ENCODE measurements around the gene LOXHD1. TPM values are rescaled to one million over a fixed set of nuclear protein-coding genes. Genes with fewer than 3 reads are reported as not detected.

Gene LOXHD1
- total RNA-seq, 2 donors from 2014 or later, result 0.27 to 5.5 TPM

GRCh38 chr18:46659484-46659883 is 2.5 kb upstream of the LOXHD1 start:
- no peaks in the 10 kb centered on the region for H3K4me1 ChIP-seq (ENCODE audit: control insufficient read depth in 1 of 2, low read depth in 2 of 2)
- H3K4me3 ChIP-seq, result no peak overlapping the region
- no peak for TF ChIP-seq CTCF (IDR thresholded peaks at IDR 0.05)
- H3K36me3 ChIP-seq, result no peaks in the 10 kb centered on the region
- no peaks in the 10 kb centered on the region for H3K9me3 ChIP-seq
- no peak overlapping the region for H3K27ac ChIP-seq
- ATAC-seq (ENCODE audit: insufficient number of reproducible peaks, low FRiP score, low read depth) (no peak), DNase-seq (ENCODE audit: low spot score) (no peak)
- H3K27me3 ChIP-seq (replicated peaks; ENCODE audit: insufficient read depth), result no peaks in the 10 kb centered on the region

GRCh38 chr18:46656326-46657114 is 500 bp downstream of the LOXHD1 start:
- no peak overlapping the region for H3K27ac ChIP-seq
- H3K9me3 ChIP-seq, result no peaks in the 10 kb centered on the region
- no peaks in the 10 kb centered on the region for H3K27me3 ChIP-seq (replicated peaks; ENCODE audit: insufficient read depth)
- no peak overlapping the region for H3K4me3 ChIP-seq
- ATAC-seq (ENCODE audit: insufficient number of reproducible peaks, low FRiP score, low read depth) (no peak), DNase-seq (ENCODE audit: low spot score) (no peak)
- no peaks in the 10 kb centered on the region for H3K36me3 ChIP-seq
- no peaks in the 10 kb centered on the region for H3K4me1 ChIP-seq (ENCODE audit: control insufficient read depth in 1 of 2, low read depth in 2 of 2)
- TF ChIP-seq CTCF (IDR thresholded peaks at IDR 0.05), result no peak

GRCh38 chr18:46652372-46652771 is 4.6 kb downstream of the LOXHD1 start:
- DNase-seq (ENCODE audit: low spot score) (no peak), ATAC-seq (ENCODE audit: insufficient number of reproducible peaks, low FRiP score, low read depth) (no peak)
- TF ChIP-seq CTCF (IDR thresholded peaks at IDR 0.05), result no peak
- no peaks in the 10 kb centered on the region for H3K27me3 ChIP-seq (replicated peaks; ENCODE audit: insufficient read depth)
- H3K4me3 ChIP-seq, result no peak overlapping the region
- no peaks in the 10 kb centered on the region for H3K4me1 ChIP-seq (ENCODE audit: control insufficient read depth in 1 of 2, low read depth in 2 of 2)
- H3K9me3 ChIP-seq, result no peaks in the 10 kb centered on the region
- H3K27ac ChIP-seq, result no peak overlapping the region
- no peaks in the 10 kb centered on the region for H3K36me3 ChIP-seq

- Histone ChIP-seq H3K4me3 (no peak overlapping the region), H3K9me3 (no peaks in the 10 kb centered on the region), H3K4me1 (ENCODE audit: control insufficient read depth in 1 of 2, low read depth in 2 of 2) (no peaks in the 10 kb centered on the region), H3K27me3 (replicated peaks; ENCODE audit: insufficient read depth) (no peaks in the 10 kb centered on the region), H3K27ac (no peak overlapping the region), H3K36me3 (no peaks in the 10 kb centered on the region)
- no peak for ATAC-seq (ENCODE audit: insufficient number of reproducible peaks, low FRiP score, low read depth)
- no peak for DNase-seq (ENCODE audit: low spot score)
- TF ChIP-seq CTCF (IDR thresholded peaks at IDR 0.05), result no peak
Observed at GRCh38 chr18:46650681-46651080, 6.3 kb downstream of the LOXHD1 start.

- Histone ChIP-seq H3K4me3 (no peak overlapping the region), H3K9me3 (no peaks in the 10 kb centered on the region), H3K27ac (no peak overlapping the region), H3K27me3 (replicated peaks; ENCODE audit: insufficient read depth) (no peaks in the 10 kb centered on the region), H3K4me1 (ENCODE audit: control insufficient read depth in 1 of 2, low read depth in 2 of 2) (no peaks in the 10 kb centered on the region), H3K36me3 (no peaks in the 10 kb centered on the region)
- TF ChIP-seq CTCF (IDR thresholded peaks at IDR 0.05), result no peak
- no peak for ATAC-seq (ENCODE audit: insufficient number of reproducible peaks, low FRiP score, low read depth)
- no peak for DNase-seq (ENCODE audit: low spot score)
Observed at GRCh38 chr18:46649071-46649862, 7.8 kb downstream of the LOXHD1 start.
